Femur (tissue), 1 donor: Measurements from ENCODE around the gene C16orf96.
A peak's percentile ranks its signal among the peaks of the same experiment; 100 is the strongest.

Experiments used
- DNase-seq: peaks from one replicate; pipeline ENCODE4 v3.0.0-alpha.2; 2017

Gene C16orf96

GRCh38 chr16:4624015-4624826 lies 68.1 kb downstream of the C16orf96 start, which contains the start of gene MGRN1:
Gene MGRN1, plus strand, starts transcription at chr16:4624826. Its CDS starts 135 bp downstream, at chr16:4624961.
- peak; percentile 98 for DNase-seq

GRCh38 chr16:4624827-4625559 lies 68.9 kb downstream of the C16orf96 start:
- peak; percentile 79 for DNase-seq

- DNase-seq, result no peak
These were observed 69.5 kb downstream of the C16orf96 start for GRCh38 chr16:4625560-4626159.

- no peak for DNase-seq
These were observed 70.3 kb downstream of the C16orf96 start for GRCh38 chr16:4626396-4626795.

GRCh38 chr16:4628283-4628682 lies 72.1 kb downstream of the C16orf96 start:
- DNase-seq, result no peak

- no peak for DNase-seq
These were observed 75.3 kb downstream of the C16orf96 start for GRCh38 chr16:4631444-4631843.

- no peak for DNase-seq
These were observed 77.9 kb downstream of the C16orf96 start for GRCh38 chr16:4633910-4634635.

- DNase-seq, result no peak
These were observed 78.6 kb downstream of the C16orf96 start for GRCh38 chr16:4634768-4635167.

- no peak for DNase-seq
These were observed 80.1 kb downstream of the C16orf96 start for GRCh38 chr16:4636196-4636595.

GRCh38 chr16:4637501-4638166 lies 81.5 kb downstream of the C16orf96 start:
- no peak for DNase-seq

- DNase-seq, result no peak
These were observed 83.9 kb downstream of the C16orf96 start for GRCh38 chr16:4639899-4640509.

- DNase-seq, result no peak
These were observed 84.6 kb downstream of the C16orf96 start for GRCh38 chr16:4640572-4641305.

- DNase-seq, result no peak
These were observed 85.2 kb downstream of the C16orf96 start for GRCh38 chr16:4641306-4641687.

- DNase-seq, result no peak
These were observed 85.8 kb downstream of the C16orf96 start for GRCh38 chr16:4641895-4642294.

- DNase-seq, result no peak
These were observed 90.9 kb downstream of the C16orf96 start for GRCh38 chr16:4646773-4647643.

GRCh38 chr16:4647644-4647980 lies 91.5 kb downstream of the C16orf96 start:
- DNase-seq, result no peak

GRCh38 chr16:4648917-4649316 lies 92.8 kb downstream of the C16orf96 start:
- DNase-seq, result no peak

GRCh38 chr16:4649744-4650442 lies 93.8 kb downstream of the C16orf96 start:
- DNase-seq, result no peak
